ENCODE data around the gene ZNF136.

- TF ChIP-seq EZH2 (IDR thresholded peaks at IDR 0.05; ENCODE audit: insufficient read depth, poor library complexity, severe bottlenecking): no peak
- TF ChIP-seq EZH2phosphoT487 (IDR thresholded peaks at IDR 0.05; ENCODE audit: insufficient read depth, low read depth): no peak
These were observed 49.8 kb upstream of the ZNF136 start for GRCh38 chr19:12113121-12113520.

All from GM23248 (cell line).